Mucosa of stomach (tissue), 1 donor: ENCODE measurements around the gene POLE2.
"Not testable (repeated sequence)": the region's sequence is repeated elsewhere in the genome, so short reads cannot be mapped to it uniquely, and the experiment has no call there.

ENCODE experiments used
- H3K27me3 ChIP-seq: one replicate; pipeline ENCODE4 v1.7.0; 2013; ENCODE audit warnings: mild to moderate bottlenecking, low read length; ENCODE audit not compliant: control insufficient read depth, insufficient read depth
- H3K36me3 ChIP-seq: one replicate; pipeline ENCODE4 v1.7.0; 2013; ENCODE audit warnings: low read length; ENCODE audit not compliant: control insufficient read depth, insufficient read depth
- H3K4me1 ChIP-seq: one replicate; pipeline ENCODE4 v1.7.0; 2013; ENCODE audit warnings: mild to moderate bottlenecking, low read length; ENCODE audit not compliant: control insufficient read depth, insufficient read depth
- H3K4me3 ChIP-seq: one replicate; pipeline ENCODE4 v1.7.0; 2013; ENCODE audit warnings: low read length
- H3K9ac ChIP-seq: one replicate; pipeline ENCODE4 v1.7.0; 2013; ENCODE audit warnings: mild to moderate bottlenecking, low read length, moderate library complexity
- H3K9me3 ChIP-seq: one replicate; pipeline ENCODE4 v1.7.0; 2013; ENCODE audit warnings: mild to moderate bottlenecking, low read length, moderate library complexity; ENCODE audit not compliant: control insufficient read depth
- donor health status: Pancreatic carcinoma.

Gene POLE2

DNA sequence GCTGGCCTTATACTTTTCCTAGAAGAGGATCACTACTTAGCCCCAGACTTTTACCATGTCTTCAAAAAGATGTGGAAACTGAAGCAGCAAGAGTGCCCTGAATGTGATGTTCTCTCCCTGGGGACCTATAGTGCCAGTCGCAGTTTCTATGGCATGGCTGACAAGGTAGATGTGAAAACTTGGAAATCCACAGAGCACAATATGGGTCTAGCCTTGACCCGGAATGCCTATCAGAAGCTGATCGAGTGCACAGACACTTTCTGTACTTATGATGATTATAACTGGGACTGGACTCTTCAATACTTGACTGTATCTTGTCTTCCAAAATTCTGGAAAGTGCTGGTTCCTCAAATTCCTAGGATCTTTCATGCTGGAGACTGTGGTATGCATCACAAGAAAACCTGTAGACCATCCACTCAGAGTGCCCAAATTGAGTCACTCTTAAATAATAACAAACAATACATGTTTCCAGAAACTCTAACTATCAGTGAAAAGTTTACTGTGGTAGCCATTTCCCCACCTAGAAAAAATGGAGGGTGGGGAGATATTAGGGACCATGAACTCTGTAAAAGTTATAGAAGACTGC lies 65.9 kb downstream of the POLE2 start:
- Histone ChIP-seq H3K36me3 (no peaks in the 10 kb centered on the region), H3K27me3 (no peaks in the 10 kb centered on the region), H3K4me1 (peaks cover 6% of the 10 kb centered on the region), H3K9me3 (no peaks in the 10 kb centered on the region), H3K9ac (peak overlapping the region; percentile 95), H3K4me3 (no peak overlapping the region)

DNA sequence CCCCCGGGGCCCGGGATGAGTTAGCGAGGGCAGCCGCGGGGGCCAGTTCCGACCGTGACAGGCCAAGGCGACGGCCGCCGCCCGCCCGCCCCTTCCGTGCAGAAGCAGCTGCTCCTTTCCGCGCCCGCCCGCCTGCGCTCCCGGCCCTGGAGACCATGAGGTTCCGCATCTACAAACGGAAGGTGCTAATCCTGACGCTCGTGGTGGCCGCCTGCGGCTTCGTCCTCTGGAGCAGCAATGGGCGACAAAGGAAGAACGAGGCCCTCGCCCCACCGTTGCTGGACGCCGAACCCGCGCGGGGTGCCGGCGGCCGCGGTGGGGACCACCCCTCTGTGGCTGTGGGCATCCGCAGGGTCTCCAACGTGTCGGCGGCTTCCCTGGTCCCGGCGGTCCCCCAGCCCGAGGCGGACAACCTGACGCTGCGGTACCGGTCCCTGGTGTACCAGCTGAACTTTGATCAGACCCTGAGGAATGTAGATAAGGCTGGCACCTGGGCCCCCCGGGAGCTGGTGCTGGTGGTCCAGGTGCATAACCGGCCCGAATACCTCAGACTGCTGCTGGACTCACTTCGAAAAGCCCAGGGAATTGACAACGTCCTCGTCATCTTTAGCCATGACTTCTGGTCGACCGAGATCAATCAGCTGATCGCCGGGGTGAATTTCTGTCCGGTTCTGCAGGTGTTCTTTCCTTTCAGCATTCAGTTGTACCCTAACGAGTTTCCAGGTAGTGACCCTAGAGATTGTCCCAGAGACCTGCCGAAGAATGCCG lies 66.7 kb downstream of the POLE2 start:
- H3K9ac ChIP-seq = peak overlapping the region; percentile 95
- no peaks in the 10 kb centered on the region for H3K9me3 ChIP-seq
- H3K4me1 ChIP-seq = peaks cover 6% of the 10 kb centered on the region

DNA sequence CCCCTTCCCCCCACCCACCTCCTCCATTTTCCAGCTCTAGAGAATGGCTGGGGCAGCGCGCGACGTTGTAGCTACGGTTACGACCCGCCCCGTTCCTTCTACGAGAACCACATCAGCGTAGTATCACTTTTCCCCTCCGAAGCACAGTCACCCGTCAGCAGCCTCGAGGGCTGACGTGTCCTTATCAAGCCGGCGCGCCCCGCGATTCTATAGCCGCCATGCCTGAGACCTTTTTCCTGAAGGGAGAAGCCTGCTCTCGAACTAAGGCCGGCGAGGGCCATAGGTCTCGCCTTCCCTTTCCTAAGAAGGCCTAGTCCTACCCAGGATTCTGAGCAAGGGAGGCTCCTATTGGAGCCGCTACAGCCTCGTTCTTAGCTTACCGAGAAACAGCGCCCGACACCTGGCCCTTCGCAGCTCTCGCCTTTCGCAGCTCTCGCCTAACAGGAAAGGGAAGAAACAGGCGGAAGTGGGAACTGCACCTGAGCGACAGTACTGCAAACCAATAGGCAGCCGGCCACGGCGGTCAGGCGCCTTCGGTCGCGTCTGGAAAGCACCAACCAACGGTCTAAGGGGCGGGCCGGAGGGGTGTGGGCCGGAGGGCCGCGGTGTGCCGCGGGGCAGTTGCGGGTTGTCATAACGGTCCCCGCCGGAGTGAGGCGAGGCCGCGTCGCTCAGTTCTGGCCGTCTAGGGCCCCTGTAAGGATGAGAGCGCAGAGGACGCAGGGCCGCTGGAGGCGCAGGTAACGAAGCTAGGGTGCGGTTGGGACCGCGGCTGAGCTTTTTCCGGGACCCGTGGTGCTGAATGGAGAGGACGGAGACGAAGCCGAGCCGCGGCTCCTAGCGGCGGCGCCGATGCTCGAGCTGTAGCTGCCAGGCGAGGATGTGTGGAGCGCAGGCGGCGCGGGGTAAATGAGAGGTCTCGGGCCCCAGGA lies 67.6 kb downstream of the POLE2 start, which contains the start of the genes MGAT2 and RPL36AL:
TSS of gene MGAT2 (plus strand) at position 618 of the 932 bp plus-strand sequence. CDS start 470 bp downstream, outside the sequence.
TSS of gene RPL36AL (minus strand) at position 445 of the 932 bp plus-strand sequence. CDS start 1,522 bp downstream, outside the sequence.
- peak within 1 kb of the TSS; percentile 74 for H3K4me3 ChIP-seq
- no peaks in the 10 kb centered on the region for H3K36me3 ChIP-seq
- H3K27me3 ChIP-seq = no peaks in the 10 kb centered on the region
- H3K9me3 ChIP-seq = no peaks in the 10 kb centered on the region
- H3K9ac ChIP-seq = peak within 1 kb of the TSS; percentile 95
- peaks cover 6% of the 10 kb centered on the region for H3K4me1 ChIP-seq

More for the DNA sequence above, 66.7 kb downstream of the POLE2 start:
- H3K4me3 ChIP-seq = peak overlapping the region; percentile 74
- H3K36me3 ChIP-seq = no peaks in the 10 kb centered on the region
- H3K27me3 ChIP-seq = no peaks in the 10 kb centered on the region

DNA sequence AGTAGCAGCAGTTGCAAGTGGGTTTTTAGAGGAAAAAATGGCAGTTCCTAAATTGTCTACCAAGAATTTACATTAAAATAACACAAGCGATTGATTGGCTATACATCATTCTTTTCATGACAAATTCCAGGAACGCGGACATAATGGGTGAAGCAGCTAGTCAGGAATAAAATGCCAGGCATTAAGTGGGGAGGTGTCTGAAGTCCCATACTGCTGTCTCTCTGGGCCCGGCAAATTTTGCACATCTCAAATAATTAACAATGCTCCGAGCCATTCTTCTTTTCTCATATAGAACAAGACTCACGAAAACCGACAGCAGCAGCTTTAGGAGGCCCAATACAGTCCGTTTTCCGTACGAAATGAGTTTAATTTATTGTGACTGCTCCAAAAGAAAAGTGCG lies 68.3 kb downstream of the POLE2 start:
- H3K4me3 ChIP-seq = peak overlapping the region; percentile 74
- H3K9me3 ChIP-seq = no peaks in the 10 kb centered on the region
- H3K4me1 ChIP-seq = peaks cover 6% of the 10 kb centered on the region
- peak overlapping the region; percentile 95 for H3K9ac ChIP-seq
- no peaks in the 10 kb centered on the region for H3K27me3 ChIP-seq
- no peaks in the 10 kb centered on the region for H3K36me3 ChIP-seq

DNA sequence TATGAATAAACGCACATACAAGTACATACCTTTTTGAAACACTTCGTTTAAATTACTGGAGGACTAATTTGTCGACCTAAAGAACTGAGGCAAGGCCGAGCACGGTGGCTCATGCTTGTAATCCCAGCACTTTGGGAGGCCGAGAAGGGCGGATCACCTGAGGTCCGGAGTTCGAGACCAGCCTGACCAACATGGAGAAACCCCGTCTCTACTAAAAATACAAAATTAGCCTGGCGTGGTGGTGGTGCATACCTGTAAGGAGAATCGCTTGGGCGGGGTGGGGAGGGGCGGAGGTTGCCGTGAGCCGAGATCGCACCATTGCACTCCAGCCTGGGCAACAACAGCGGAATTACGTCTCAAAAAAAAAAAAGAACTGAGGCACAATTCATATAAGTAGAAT lies 68.7 kb downstream of the POLE2 start:
- not testable (repeated sequence) for H3K27me3 ChIP-seq, H3K9me3 ChIP-seq, H3K36me3 ChIP-seq, H3K4me1 ChIP-seq
- Histone ChIP-seq H3K4me3 (peak overlapping the region; percentile 74), H3K9ac (peak overlapping the region; percentile 95)

DNA sequence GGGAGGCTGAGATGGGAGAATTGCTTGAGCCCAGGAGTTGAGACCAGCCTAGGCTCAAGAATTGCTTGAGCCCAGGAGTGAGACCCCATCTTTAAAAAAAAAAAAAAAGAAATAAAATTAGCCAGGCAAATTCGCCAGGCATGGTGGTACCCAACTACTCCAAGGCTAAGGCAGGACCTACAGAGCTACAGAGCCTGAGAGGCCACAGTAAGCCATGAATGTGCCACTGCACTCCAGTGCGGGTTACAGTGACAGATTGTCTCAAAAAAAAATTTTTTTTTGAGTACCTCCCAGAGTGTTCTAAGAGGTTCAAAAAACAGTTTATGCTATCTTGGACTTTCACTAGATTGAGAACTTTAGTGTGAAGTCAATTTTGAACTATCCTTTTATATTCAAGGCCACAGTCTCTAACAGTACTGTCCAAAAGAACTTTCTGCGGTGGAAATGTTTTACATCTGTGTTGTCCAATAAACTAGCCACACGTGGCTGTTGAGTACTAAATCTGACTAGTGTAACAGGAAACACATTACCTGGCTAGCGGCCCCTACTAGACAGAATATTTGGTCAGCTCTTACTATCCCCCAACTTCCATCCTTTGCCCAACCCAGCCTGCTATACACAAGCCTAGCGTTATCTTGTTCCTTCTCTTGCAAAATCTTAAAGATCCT lies 70.0 kb downstream of the POLE2 start:
- Histone ChIP-seq H3K9me3 (no peaks in the 10 kb centered on the region), H3K36me3 (no peaks in the 10 kb centered on the region), H3K4me1 (no peaks in the 10 kb centered on the region), H3K27me3 (no peaks in the 10 kb centered on the region), H3K9ac (no peak overlapping the region), H3K4me3 (no peak overlapping the region)

DNA sequence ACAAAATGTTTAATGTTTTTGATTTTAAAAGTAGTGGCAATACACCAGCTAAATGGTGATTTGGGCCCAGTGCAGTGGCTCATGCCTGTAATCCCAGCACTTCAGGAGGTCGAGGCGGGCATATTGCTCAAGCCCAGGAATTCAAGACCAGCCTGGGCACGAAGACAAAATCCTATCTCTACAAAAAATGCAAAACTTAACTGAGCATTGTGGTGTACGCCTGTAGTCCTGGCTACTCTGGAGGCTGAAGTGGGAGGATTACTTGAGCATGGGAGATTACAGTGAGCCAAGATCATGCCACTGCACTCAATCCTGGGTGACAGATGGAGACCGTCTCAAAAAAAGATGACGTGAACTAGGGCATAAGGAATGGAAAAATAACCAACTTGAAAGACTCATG lies 72.2 kb downstream of the POLE2 start:
- H3K9ac ChIP-seq = no peak overlapping the region
- no peaks in the 10 kb centered on the region for H3K4me1 ChIP-seq
- H3K27me3 ChIP-seq = no peaks in the 10 kb centered on the region
- H3K36me3 ChIP-seq = no peaks in the 10 kb centered on the region
- no peak overlapping the region for H3K4me3 ChIP-seq
- H3K9me3 ChIP-seq = no peaks in the 10 kb centered on the region

DNA sequence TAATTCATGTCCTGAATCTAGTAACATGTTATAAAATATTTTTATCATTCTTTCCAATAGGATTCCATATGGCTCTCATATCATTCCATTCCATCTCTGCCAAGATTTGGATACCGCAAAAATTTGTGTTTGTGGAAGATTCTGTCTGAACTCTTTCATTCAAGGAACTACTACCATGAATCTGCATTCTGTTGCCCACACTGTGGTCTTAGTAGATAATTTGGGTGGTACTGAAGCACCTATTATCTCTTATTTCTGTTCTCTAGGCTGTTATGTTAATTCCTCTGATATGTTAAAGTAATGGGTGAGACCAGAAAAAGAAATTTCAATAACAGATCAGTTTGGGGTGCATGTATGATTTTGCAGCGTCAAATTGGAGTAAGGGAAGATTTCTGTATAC lies 73.8 kb downstream of the POLE2 start:
- no peaks in the 10 kb centered on the region for H3K27me3 ChIP-seq
- no peak overlapping the region for H3K4me3 ChIP-seq
- H3K36me3 ChIP-seq = no peaks in the 10 kb centered on the region
- no peak overlapping the region for H3K9ac ChIP-seq
- no peaks in the 10 kb centered on the region for H3K9me3 ChIP-seq
- no peaks in the 10 kb centered on the region for H3K4me1 ChIP-seq

DNA sequence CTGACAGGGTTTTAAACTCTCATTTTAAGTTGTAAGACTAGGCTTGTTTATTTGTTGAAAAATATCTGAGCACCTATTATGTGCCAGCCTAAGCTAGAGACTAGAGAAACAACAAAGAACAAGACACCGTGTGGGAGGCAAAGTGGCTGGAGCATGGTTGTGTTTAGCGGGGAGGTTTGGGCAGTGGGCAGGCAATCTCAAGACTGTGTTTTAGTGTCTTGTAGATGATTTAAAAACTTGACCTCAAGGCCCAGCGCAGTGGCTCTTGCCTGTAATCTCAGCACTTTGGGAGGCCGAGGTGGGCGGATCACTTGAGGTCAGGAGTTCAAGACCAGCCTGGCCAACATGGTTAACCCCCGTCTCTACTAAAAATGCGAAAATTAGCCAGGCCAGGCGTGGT lies 75.3 kb downstream of the POLE2 start:
- Histone ChIP-seq H3K9me3 (no peaks in the 10 kb centered on the region), H3K27me3 (no peaks in the 10 kb centered on the region), H3K9ac (no peak overlapping the region), H3K4me3 (no peak overlapping the region), H3K36me3 (no peaks in the 10 kb centered on the region), H3K4me1 (no peaks in the 10 kb centered on the region)

DNA sequence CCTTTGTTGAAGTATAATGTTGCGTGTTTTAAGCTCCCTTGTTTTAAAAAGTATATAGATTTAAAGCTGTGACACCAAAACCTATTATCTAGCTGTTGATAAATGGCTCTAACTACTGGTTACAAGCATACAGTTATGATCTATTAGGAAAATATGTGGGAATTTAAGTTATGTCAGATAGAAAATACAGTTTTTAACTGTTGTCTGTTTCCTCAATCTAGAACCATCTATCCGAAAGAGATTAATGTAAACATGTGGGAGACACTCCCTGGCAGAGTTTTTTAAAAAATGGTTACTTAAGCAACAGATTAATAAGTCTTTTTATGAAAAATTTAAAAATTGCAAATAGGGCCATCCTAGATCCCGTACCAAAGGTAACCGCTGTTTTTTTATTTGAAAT lies 75.8 kb downstream of the POLE2 start:
- no peaks in the 10 kb centered on the region for H3K36me3 ChIP-seq
- no peaks in the 10 kb centered on the region for H3K4me1 ChIP-seq
- no peak overlapping the region for H3K9ac ChIP-seq
- H3K9me3 ChIP-seq = no peaks in the 10 kb centered on the region
- no peaks in the 10 kb centered on the region for H3K27me3 ChIP-seq
- no peak overlapping the region for H3K4me3 ChIP-seq

DNA sequence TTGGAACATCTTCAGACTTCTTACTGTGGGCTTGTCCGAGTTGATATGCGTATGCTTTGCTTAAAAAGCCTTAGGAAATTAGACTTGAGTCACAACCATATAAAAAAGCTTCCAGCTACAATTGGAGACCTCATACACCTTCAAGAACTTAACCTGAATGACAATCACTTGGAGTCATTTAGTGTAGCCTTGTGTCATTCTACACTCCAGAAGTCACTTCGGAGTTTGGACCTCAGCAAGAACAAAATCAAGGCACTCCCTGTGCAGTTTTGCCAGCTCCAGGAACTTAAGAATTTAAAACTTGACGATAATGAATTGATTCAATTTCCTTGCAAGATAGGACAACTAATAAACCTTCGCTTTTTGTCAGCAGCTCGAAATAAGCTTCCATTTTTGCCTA lies 80.4 kb downstream of the POLE2 start:
- no peak overlapping the region for H3K4me3 ChIP-seq
- no peaks in the 10 kb centered on the region for H3K27me3 ChIP-seq
- no peak overlapping the region for H3K9ac ChIP-seq
- no peaks in the 10 kb centered on the region for H3K9me3 ChIP-seq
- H3K4me1 ChIP-seq = no peaks in the 10 kb centered on the region
- no peaks in the 10 kb centered on the region for H3K36me3 ChIP-seq
